Inferior parietal cortex (tissue), 1 donor: ENCODE measurements around the gene SLC35B2.
"Not testable (repeated sequence)": the region's sequence is repeated elsewhere in the genome, so short reads cannot be mapped to it uniquely, and the experiment has no call there.

Experiments
- DNase-seq: peaks from one replicate; pipeline ENCODE4 v3.0.0-alpha.2; 2016; ENCODE audit errors: extremely low spot score

The SLC35B2 gene

DNA sequence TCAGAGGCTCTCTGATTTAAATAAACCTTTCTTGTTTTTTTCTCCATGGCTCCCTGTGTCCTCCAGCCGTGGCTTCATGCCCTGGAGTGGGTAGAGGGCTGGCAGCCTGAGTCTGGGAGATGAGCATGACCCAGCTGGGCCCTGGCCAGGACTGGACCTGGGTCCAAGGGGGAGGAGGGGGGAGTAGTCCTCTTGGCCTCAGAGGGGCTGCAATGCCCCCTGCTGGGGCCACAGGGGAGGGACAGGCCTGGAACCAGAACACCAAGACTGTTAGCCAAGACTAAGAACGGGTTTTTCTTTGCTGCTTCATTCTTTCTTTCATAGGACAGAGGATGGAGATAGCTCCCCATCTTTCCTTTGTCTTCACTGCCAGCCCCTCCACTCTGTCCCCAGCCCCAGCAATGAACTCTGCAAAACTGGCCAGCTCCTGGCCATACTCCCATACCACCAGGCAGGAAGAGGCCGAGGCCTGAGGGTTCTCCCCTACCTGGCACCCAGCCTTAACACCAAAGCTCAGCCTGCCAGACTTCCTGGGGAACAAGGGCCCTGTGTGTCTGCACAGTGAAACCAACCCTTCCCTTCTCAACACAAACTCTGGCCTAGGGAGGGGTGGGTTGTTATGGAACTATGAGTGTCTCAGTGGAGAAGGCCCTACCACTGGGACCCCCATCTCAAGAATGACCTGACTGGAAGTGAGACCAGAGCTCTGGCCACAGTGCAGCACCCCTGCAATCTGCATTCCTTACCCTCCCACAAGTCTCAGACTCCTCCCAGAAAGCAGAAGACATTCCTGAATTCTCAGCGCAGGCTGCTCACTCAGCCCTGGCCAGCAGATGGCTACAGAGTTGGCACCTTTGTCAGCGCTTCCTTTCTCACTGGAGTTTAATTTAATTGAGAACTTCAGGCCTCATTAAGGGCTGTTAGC is 23.0 kb downstream of the SLC35B2 start:
- DNase-seq, result peak; percentile 80

DNA sequence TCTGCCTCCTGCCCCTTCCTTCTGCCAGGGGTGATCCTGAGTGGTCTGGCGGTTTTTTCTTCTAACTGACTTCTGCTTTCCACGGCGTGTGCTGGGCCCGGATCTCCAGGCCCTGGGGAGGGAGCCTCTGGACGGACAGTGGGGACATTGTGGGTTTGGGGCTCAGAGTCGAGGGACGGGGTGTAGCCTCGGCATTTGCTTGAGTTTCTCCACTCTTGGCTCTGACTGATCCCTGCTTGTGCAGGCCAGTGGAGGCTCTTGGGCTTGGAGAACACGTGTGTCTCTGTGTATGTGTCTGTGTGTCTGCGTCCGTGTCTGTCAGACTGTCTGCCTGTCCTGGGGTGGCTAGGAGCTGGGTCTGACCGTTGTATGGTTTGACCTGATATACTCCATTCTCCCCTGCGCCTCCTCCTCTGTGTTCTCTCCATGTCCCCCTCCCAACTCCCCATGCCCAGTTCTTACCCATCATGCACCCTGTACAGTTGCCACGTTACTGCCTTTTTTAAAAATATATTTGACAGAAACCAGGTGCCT is 23.7 kb downstream of the SLC35B2 start:
- no peak for DNase-seq

DNA sequence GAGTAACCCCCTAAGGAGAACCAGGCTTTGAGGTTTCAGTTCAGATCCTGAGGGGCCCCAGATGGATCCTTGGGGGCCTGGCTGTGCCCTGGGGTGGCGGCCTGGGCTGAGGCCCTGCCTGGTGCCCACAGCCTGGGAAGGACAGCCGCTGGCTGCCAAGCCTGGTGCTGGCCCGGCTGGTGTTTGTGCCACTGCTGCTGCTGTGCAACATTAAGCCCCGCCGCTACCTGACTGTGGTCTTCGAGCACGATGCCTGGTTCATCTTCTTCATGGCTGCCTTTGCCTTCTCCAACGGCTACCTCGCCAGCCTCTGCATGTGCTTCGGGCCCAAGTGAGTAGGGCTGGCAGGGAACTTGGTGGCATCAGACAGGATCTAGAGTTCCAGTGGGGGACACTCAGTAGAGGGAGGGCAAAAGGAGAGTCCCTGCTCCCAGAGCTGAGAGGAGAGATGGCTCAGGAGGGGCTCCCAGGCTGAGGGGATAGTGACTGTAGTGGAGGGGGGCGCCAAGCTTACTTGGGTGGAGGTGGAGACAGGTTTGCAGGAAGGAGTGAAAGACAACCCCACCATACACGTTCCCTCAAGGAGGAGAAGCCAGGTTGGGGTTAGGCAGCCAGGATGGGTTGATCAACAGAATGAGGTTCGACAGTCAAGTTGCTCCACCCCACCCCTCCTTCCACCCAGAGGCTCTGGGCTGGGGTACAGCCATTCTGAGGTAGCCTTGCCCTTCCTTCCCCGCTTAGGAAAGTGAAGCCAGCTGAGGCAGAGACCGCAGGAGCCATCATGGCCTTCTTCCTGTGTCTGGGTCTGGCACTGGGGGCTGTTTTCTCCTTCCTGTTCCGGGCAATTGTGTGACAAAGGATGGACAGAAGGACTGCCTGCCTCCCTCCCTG is 24.4 kb downstream of the SLC35B2 start:
- DNase-seq, result no peak

DNA sequence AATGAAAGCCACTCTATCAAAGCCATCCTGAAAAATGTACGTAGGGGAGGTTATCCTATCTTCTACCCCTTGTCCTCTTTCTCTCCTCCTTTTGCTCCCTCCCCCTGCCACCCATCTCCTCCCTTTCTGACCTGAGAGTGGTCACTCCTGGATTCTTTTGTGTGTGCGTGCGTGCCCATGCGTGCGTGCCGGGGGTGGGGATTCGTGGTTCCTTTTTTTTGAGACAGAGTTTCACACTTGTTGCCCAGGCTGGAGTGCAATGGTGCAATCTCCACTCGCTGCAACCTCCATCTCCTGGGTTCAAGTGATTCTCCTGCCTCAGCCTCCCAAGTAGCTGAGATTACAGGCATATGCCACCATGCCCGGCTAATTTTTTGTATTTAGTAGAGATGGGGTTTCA is 25.9 kb downstream of the SLC35B2 start:
- not testable (repeated sequence) for DNase-seq

DNA sequence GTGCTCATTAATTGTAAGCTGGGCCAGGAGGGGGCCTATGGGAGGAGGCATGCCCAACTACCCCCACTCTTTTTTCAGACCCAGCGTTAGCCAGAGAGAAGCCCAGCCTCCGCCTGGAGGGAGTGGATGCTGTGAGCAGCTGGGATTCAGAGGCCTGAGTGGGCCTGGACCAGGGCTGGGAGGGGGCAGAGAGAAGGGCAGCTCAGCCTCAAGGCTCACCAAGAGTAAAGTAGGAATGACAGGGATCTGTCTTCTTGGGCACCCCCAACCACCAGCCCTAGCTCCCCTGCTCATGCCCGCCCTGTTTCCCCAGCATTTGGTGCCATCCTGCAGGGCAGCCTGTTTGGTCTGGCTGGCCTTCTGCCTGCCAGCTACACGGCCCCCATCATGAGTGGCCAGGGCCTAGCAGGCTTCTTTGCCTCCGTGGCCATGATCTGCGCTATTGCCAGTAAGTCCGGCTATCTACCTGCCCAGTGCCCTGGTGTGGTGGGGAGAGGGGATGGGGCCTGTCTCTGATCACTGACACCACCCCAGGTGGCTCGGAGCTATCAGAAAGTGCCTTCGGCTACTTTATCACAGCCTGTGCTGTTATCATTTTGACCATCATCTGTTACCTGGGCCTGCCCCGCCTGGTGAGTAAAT is 27.2 kb downstream of the SLC35B2 start:
- DNase-seq, result no peak

DNA sequence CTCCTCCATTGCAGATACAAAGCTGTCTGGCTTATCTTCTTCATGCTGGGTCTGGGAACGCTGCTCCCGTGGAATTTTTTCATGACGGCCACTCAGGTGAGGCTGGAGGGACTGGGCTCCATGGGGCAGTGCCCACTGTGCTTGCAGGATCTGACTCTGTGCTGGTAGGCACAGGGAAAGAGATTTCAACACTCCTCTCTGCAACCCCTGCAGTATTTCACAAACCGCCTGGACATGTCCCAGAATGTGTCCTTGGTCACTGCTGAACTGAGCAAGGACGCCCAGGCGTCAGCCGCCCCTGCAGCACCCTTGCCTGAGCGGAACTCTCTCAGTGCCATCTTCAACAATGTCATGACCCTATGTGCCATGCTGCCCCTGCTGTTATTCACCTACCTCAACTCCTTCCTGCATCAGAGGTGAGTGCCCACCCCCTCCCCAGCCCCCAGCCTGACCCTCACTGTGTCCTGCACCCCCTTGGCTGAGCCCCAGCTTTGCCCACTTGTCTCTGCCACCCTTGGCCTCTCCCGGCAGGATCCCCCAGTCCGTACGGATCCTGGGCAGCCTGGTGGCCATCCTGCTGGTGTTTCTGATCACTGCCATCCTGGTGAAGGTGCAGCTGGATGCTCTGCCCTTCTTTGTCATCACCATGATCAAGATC is 27.8 kb downstream of the SLC35B2 start:
- DNase-seq, result no peak

DNA sequence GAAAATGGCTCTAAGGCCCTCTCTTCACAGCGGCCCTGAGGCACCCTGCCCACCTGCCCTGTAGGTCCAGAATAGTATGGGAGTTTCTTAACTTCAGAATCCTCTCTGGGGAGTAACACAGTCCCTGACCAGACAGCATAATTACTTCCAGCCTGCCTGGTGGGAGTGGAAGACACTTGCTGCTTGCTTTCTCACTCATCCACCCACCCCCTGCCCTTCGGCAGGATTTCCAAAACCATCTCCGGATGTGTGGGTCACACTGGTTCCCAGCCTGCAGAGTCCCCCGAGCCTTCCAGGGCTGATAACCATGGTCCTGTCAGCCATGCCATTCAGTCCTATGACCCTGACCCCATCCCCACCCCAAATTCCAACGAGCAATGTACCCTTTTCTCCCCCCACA is 28.5 kb downstream of the SLC35B2 start:
- no peak for DNase-seq

DNA sequence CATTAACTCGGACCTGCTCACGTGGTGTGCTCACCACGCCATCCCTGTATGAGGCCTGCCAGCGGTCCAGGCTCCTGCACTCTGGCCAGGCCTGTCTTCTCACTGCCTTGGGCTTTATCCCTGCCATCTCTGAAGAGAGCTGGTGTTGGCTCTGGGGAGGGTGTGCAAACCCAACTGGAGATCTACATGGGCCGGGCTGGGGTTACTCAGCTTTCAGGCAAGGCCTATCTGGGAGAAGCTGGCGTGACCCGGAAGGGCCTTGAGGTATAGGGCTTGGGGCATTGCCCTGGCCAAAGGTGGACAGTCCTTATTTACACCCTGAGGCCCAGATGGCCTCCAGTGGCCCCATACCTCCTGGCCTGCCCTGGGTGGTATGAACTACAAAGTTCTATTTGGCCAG is 28.9 kb downstream of the SLC35B2 start:
- DNase-seq, result no peak

DNA sequence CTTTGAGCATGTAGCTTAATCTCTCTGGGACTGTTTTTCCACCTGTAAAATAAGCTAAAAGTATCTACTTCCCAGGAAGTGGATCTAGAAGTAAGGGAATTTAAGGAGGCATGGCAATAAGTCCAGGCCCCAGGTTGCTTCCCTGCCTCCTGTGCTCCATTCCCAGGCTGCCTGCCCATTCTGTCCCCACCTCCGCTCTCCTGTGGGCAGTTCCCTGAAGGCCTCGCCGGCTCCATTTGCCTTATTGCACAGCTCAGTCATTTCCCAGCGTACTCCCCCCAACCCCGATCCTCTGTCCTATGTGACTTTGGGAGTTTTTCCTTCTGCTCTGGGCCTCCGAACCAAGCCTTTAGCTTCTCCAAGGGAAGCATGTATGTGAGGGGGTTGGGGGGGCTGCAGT is 29.3 kb downstream of the SLC35B2 start:
- no peak for DNase-seq

DNA sequence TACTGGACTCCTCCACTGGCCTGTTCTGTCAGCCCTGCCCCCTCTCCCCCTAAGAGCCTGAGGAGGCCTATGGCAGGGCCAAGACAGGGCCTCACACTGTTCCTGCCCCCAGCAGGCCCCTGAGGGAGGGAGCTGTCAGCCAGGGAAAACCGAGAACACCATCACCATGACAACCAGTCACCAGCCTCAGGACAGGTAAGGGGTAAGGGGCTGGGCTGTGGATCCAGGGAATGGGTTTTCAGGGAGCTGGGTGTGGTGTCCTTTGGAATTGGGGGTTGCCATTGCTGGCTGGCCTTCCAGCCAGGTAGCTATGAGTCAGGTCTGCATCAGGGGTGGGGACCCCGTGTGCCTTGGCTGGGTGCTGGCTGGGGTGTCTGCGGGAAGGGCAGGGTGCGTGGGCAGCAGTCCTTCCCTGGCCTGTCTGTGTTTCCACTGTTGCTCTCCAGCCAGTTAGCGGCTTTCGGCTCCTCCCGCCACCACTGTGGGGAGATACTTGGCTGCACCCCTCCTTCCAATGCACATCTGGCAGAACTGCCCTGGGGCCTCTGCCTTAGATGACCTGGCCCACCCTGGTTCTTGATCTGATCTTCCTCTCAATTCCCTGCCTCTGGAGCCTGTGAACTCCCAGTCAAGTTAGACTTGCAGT is 30.1 kb downstream of the SLC35B2 start:
- DNase-seq, result no peak

DNA sequence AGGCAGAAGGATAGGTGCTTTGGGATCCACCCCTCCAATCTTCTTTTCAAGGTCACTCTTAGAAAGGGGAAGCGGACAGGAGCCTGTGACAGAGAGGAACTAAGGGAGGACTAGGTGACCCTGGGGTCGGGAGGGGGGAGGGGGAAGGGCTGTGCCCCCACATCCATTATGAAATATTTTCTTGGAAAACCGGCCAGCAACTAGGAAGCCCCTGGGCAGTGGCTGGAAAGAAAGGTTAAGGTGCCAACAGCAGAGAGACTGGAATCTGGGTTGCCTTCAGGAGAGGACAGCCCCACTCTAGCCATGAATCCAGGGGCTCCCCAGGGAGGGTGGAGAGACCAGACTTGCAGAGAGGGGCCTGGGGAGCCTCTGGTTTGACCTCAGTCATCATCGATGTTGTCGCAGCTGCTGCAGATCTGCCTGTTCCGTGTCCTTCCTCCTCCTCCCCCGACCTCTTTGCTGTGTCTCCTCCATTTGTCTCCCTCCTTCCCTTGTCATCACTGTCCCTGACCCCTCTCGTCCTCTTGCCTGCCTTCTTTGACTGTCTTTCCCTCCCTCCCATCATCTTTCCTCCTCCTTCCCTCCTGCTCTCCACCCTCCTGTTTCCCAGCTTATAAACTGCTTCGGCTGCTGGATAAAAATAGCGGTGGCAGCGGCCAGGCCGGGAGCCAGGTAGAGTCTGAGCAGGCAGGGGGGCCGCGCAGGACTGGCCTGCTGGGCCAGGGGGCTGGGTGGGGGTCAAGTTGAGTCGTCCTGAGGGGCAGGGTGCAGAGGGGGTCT is 30.8 kb downstream of the SLC35B2 start:
- no peak for DNase-seq

DNA sequence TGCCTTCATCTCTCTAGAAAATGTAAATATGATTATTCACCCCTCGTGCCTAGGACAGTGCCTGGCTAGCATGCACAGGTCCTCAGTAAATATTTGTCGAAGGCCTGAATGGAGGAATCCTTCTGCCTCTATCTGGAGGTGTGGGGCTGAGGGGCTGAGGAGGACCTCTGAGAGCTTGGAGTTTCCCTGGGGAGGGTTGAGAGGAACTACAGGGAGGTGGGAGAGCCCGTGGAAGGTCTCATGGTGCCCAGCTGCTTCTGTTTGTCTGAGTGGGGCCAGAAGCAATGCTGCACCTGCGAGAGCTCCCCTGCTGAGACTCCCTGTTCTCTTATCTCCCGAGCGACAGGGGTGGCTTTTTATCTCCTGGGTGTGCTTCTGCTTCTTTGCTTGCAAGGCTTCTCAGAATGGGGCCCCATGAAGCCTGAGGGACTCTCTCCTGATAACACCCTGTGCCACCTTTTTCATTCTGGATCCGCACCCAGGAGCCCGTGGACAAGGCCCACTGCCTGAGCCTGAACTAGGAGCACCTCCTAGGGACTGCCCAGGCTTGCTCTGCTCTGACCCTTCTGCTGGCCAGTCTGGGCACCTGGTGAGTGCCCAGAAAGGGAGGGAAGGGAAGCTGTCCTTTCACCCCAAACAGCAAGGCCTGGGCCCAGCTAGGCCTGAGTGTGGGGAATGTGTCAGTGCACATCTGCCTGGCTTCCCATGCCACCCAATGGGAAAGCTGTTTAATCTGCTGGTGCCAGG is 31.6 kb downstream of the SLC35B2 start:
- no peak for DNase-seq

DNA sequence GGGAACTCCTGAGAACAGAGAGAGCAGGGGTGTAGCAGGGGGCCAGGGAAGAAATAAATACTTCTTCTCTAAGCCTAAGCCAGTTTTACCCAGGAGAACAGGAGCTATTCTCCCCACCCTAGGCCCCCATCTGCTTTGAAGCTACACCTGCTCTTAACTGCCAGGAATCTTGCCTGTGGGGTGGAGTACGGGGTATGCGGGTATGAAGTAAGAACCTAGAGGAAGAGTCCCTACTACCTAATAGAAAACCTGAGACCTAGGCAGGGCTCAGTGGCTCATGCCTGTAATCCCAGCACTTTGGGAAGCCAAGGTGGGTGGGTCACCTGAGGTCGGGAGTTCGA is 32.4 kb downstream of the SLC35B2 start:
- DNase-seq, result no peak

DNA sequence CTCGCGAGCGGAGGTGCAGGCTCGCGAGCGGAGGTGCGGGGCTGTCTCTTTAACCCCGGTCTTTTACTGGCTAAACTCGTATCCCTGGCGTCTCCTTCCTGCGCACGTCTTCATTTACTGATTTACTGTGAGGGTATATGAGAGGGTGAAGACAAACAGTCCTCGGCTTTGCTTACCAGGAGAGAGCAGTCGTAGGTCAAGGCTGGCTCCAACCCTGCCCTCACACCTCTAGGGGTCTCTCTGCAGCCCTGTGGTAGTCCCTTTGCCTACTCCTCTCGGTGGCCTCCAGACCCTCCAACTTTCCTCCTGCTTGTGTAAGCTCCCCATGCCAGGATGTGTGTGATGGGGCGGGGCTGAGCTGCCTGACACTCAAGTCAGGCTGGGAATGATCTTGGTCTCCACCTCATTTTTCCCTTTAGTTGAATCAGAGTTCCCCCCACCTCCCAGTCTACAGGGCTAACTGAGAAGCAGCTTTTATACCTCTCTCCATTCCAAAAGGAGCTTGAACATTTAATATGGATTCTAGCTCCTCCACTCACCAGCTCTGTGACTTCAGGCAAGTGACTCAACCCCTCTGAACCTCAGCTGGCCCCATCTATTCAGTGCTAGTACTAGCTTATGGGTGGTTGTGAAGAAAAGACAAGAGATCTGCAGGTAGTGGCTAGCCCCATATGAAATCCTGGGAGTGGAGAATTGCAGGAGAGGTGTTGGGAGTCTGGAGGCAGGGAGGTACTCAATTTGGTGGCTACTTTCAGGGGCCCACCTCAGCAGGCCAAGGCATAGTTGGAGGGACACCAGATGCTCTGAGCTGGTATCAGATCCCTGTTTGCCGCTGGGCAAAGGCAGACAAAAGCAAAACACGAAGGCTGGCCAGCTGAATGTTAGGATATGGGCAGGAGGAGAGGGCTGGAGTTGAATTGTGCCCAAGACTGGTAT is 33.0 kb downstream of the SLC35B2 start:
- DNase-seq, result no peak

DNA sequence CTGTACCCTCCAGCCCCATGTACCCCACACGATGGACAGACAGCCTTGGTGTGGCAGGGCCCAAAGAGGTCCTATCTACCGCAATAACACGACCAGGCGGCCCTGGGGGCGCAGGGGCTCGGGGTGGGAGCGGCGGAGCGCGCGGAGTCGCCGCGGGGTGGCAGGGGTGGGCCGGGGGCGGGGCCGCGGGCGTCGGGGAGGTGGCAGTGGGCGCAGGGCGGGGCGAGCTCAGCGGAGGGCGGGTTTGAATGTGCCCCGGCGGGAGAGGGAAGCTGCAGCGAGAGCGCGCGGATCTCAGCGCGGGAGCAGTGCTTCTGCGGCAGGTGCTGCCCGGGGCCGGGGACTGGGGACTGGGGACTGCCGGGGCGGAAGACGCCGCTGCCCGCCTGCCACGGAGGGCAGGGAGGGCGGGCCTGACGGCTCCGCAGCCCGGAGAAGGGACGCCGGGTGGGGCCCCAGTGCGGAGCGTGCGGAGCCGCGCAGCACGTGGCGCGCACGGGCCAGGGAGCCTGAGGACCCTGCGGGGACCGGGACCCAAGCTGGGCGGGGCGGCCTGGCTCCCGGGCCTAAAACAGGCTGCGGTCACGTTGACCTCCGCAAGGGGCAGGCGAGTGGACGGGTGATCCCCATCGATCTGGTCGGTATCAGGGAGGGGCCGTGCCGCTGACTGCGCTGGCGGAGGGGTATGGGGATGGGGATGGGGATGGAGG is 33.9 kb downstream of the SLC35B2 start, which contains the start of gene SLC29A1:
SLC29A1 (plus strand) TSS at position 277 of the 710 bp plus-strand sequence. CDS start 3,719 bp downstream, outside the sequence.
- peak; percentile 38 for DNase-seq

DNA sequence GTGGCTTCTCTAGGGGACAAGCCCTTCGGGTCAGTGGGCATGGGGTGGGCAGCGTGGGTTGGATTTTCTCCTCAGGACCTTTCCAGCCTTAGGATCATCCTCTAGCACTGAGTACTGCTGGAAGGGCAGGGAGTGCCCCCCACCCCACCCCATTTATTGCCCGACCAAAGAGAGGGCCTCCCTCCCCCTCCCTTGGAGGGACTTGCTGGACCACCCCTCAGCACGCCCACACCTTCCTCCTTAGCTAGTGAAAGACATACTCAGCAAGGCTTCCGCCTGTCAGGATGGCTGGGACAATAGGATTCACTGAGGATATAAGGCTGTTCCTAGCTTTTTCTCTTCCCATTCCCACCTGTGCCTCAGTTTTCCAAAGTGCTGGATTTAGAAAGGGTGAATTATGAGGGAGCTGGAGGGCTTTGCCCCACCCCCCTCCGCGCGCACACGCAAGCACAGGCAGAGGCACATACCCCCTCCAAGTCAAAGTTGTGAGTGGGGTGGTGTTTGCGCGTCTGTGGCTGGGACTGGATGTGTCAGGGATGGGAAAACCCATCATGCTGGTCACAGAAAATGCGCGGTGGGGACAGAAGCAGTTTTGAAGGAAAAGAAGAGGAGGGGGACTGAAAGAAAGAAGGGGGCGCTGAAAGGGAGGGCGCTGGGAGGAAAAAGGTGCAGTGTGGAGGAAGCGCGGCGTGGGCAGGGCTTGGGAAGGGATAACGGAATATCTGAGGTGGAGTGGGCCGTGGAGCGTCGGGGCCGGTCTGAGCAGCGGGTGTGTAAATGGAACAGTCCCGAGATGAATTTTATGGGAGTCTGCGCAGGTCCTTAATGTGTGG is 34.6 kb downstream of the SLC35B2 start:
- peak; percentile 22 for DNase-seq

DNA sequence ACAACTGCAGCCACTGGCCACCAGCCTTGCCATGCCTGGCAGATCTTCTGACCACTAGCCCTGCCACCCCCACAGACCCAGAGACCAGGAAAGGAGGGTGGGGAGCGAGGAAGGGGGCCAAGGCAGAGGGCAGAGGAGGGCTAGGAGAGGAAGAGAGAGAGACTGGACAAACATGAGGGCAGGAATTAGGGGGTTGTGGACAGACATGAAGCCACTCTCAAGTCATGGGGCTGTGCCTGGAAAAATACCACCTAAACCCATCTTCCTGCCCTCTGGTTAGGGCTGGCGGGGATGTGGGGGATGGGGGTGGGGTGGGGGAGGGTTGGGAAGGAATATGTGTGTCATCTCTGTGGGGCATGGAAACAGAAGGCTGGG is 35.4 kb downstream of the SLC35B2 start:
- DNase-seq, result no peak
